H1 (cell line): ENCODE data around the gene PHYHD1. TPM values are rescaled to one million over a fixed set of nuclear protein-coding genes. Genes with fewer than 3 reads are reported as not detected.

ENCODE experiments used
- CTCF ChIA-PET: fragments of 300-600 bp; sonication (Branson Sonifier 250); formaldehyde crosslinking; loops from one replicate; lab custom pipeline; 2021; ENCODE audit not compliant: partially characterized antibody; lab: Charles Lee
- POLR2A ChIA-PET: fragments of 300-600 bp; sonication (Branson Sonifier 250); formaldehyde crosslinking; loops from one replicate; lab custom pipeline; 2021; ENCODE audit warnings: inconsistent platforms; ENCODE audit not compliant: partially characterized antibody; lab: Charles Lee
- DNase-seq, 2 experiments: peaks; one replicate each; pipeline versions ENCODE4 v3.0.0 to v3.0.0-alpha.2; 2010 to 2022; ENCODE audit warnings: low spot score in 2 of 2, low read depth in 1 of 2, mixed read lengths in 1 of 2
- FAIRE-seq: peaks from 2 replicates; lab custom pipeline; 2011; peaks lifted over from hg19 to GRCh38; lab: Jason Lieb, UNC
- H2AFZ ChIP-seq: 2 replicates; pipeline ENCODE4 v1.8.1; 2012; ENCODE audit warnings: low read length, inconsistent platforms
- H2AK5ac ChIP-seq: 2 replicates; pipeline ENCODE4 v1.6.1; 2013; ENCODE audit warnings: low read depth, low read length
- H2BK120ac ChIP-seq: replicated peaks from 2 replicates; pipeline ENCODE3; 2013; ENCODE audit warnings: low read depth, low read length, inconsistent platforms
- H2BK12ac ChIP-seq: 2 replicates; pipeline ENCODE4 v1.6.1; 2013; ENCODE audit warnings: low read depth, low read length
- H2BK15ac ChIP-seq: 2 replicates; pipeline ENCODE4 v1.6.1; 2013; ENCODE audit warnings: low read length
- H2BK20ac ChIP-seq: 2 replicates; pipeline ENCODE4 v1.6.1; 2013; ENCODE audit warnings: low read length
- H2BK5ac ChIP-seq: 2 replicates; pipeline ENCODE4 v1.6.1; 2013; ENCODE audit warnings: low read depth, low read length
- H3K14ac ChIP-seq: 2 replicates; pipeline ENCODE4 v1.6.1; 2013; ENCODE audit warnings: inconsistent platforms; ENCODE audit not compliant: insufficient read length
- H3K18ac ChIP-seq: 2 replicates; pipeline ENCODE4 v1.6.1; 2013; ENCODE audit warnings: low read length; ENCODE audit errors: extremely low read depth
- H3K23ac ChIP-seq: 2 replicates; pipeline ENCODE4 v1.6.1; 2013; ENCODE audit warnings: inconsistent platforms; ENCODE audit not compliant: insufficient read length
- H3K23me2 ChIP-seq: 2 replicates; pipeline ENCODE4 v1.6.1; 2013; ENCODE audit warnings: low read depth, low read length
- H3K27ac ChIP-seq: 2 replicates; pipeline ENCODE4 v1.6.1; 2011; ENCODE audit warnings: low read depth, low read length, inconsistent platforms
- H3K27me3 ChIP-seq, 4 experiments: replicated peaks in 1 of 4; 1 replicate in 1 of 4; 2 replicates in 3 of 4; pipeline versions ENCODE4 v1.6.1 to v1.8.1; 2011 to 2013; ENCODE audit warnings: low read length in 3 of 4, mild to moderate bottlenecking in 3 of 4, inconsistent platforms in 2 of 4, mixed read lengths in 2 of 4, moderate library complexity in 1 of 4; ENCODE audit not compliant: control insufficient read depth in 3 of 4, insufficient read depth in 3 of 4; ENCODE audit errors: extremely low read depth in 1 of 4
- H3K36me3 ChIP-seq, 4 experiments: 2 replicates each; pipeline versions ENCODE4 v1.6.1 to v1.8.1; 2011 to 2013; ENCODE audit warnings: mild to moderate bottlenecking in 4 of 4, low read length in 3 of 4, moderate library complexity in 2 of 4, control low read depth in 1 of 4, inconsistent platforms in 1 of 4; ENCODE audit not compliant: insufficient read depth in 4 of 4, control insufficient read depth in 2 of 4
- H3K4ac ChIP-seq: replicated peaks from 2 replicates; pipeline ENCODE3; 2013; ENCODE audit warnings: low read length, low read depth, mixed read lengths, inconsistent platforms; ENCODE audit not compliant: insufficient read length
- H3K4me1 ChIP-seq, 4 experiments: replicated peaks in 1 of 4; 1 replicate in 1 of 4; 2 replicates in 3 of 4; pipeline versions ENCODE4 v1.6.1 to v1.8.1; 2011 to 2013; ENCODE audit warnings: low read length in 3 of 4, inconsistent platforms in 2 of 4, mixed read lengths in 1 of 4; ENCODE audit not compliant: insufficient read depth in 4 of 4, control insufficient read depth in 3 of 4
- H3K4me2 ChIP-seq, 2 experiments: 2 replicates each; pipeline versions ENCODE4 v1.6.1 to v1.8.1; 2011 to 2013; ENCODE audit warnings: low read depth in 2 of 2, low read length in 2 of 2, control low read depth in 1 of 2, inconsistent platforms in 1 of 2, mild to moderate bottlenecking in 1 of 2; ENCODE audit not compliant: insufficient read depth in 1 of 2
- H3K4me3 ChIP-seq, 4 experiments: fragments of 200-600, 300-600 bp in 1 of 4; sonication (generic), shearing (Covaris generic), sonication (Bioruptor Twin) in 1 of 4; 2 replicates each; pipeline versions ENCODE4 v1.5.1 to v1.8.1; 2011 to 2016; ENCODE audit warnings: low read length in 4 of 4, low read depth in 3 of 4, control low read depth in 2 of 4, inconsistent platforms in 2 of 4, mild to moderate bottlenecking in 2 of 4, mixed read lengths in 1 of 4, moderate library complexity in 1 of 4; ENCODE audit not compliant: insufficient read depth in 2 of 4; ENCODE audit errors: extremely low read depth in 1 of 4
- H3K56ac ChIP-seq: replicated peaks from 2 replicates; pipeline ENCODE3; 2013; ENCODE audit warnings: low read depth, mild to moderate bottlenecking, mixed read lengths, low read length, inconsistent platforms; ENCODE audit not compliant: insufficient read length
- H3K79me1 ChIP-seq: 2 replicates; pipeline ENCODE4 v1.6.1; 2013; ENCODE audit warnings: low read depth, low read length, control low read depth
- H3K79me2 ChIP-seq, 2 experiments: 2 replicates each; pipeline versions ENCODE4 v1.6.1 to v1.8.1; 2012 to 2013; ENCODE audit warnings: low read length in 2 of 2, mild to moderate bottlenecking in 2 of 2, inconsistent platforms in 1 of 2; ENCODE audit not compliant: insufficient read depth in 2 of 2, control insufficient read depth in 1 of 2
- H3K9ac ChIP-seq, 4 experiments: replicated peaks in 1 of 4; 1 replicate in 1 of 4; 2 replicates in 3 of 4; pipeline versions ENCODE4 v1.6.1 to v1.8.1; 2011 to 2013; ENCODE audit warnings: low read depth in 3 of 4, low read length in 3 of 4, control low read depth in 2 of 4, mild to moderate bottlenecking in 2 of 4, moderate library complexity in 2 of 4, inconsistent platforms in 1 of 4; ENCODE audit errors: extremely low read depth in 1 of 4
- H3K9me3 ChIP-seq, 2 experiments: 2 replicates each; pipeline versions ENCODE4 v1.6.1 to v1.8.1; 2012 to 2013; ENCODE audit warnings: mild to moderate bottlenecking in 2 of 2, moderate library complexity in 2 of 2, control low read depth in 1 of 2, inconsistent platforms in 1 of 2, low read depth in 1 of 2, low read length in 1 of 2, mixed read lengths in 1 of 2; ENCODE audit not compliant: insufficient read depth in 2 of 2
- H4K20me1 ChIP-seq, 2 experiments: replicated peaks in 1 of 2; 2 replicates each; pipeline versions ENCODE3 to v1.8.1; 2011 to 2013; ENCODE audit warnings: inconsistent platforms in 2 of 2, low read length in 2 of 2, mild to moderate bottlenecking in 1 of 2; ENCODE audit not compliant: insufficient read depth in 2 of 2, control insufficient read depth in 1 of 2
- H4K5ac ChIP-seq: 2 replicates; pipeline ENCODE4 v1.6.1; 2013; ENCODE audit warnings: low read length, low read depth, mixed read lengths, inconsistent platforms; ENCODE audit not compliant: insufficient read length
- H4K8ac ChIP-seq: 2 replicates; pipeline ENCODE4 v1.8.0; 2013; ENCODE audit warnings: mild to moderate bottlenecking, moderate library complexity, low read length, inconsistent platforms; ENCODE audit not compliant: insufficient read depth; ENCODE audit errors: extremely low read depth
- H4K91ac ChIP-seq: replicated peaks from 2 replicates; pipeline ENCODE3; 2013; ENCODE audit warnings: low read length, mixed read lengths, inconsistent platforms; ENCODE audit not compliant: insufficient read length
- CBX5 ChIP-seq: fragments of 300-800, 300-1000 bp; sonication (generic); IDR thresholded peaks from 2 replicates; pipeline ENCODE4 v1.7.1; 2016; ENCODE audit warnings: antibody characterized with exemption, low read length, low read depth
- CBX8 ChIP-seq: fragments of 300-800, 300-1000 bp; sonication (generic); IDR thresholded peaks from 2 replicates; pipeline ENCODE4 v1.7.1; 2016; ENCODE audit warnings: low read depth, low read length, borderline replicate concordance
- EP300 ChIP-seq, 2 experiments: IDR thresholded peaks; 1 replicate in 1 of 2; 2 replicates in 1 of 2; pipeline ENCODE4 v1.6.1; 2011 to 2012; ENCODE audit warnings: low read depth in 2 of 2, low read length in 2 of 2, mild to moderate bottlenecking in 2 of 2, borderline replicate concordance in 1 of 2, inconsistent platforms in 1 of 2, moderate library complexity in 1 of 2
- POLR2AphosphoS5 ChIP-seq: IDR thresholded peaks from 2 replicates; pipeline ENCODE4 v1.6.1; 2011; ENCODE audit warnings: low read depth, low read length
- RXRA ChIP-seq: IDR thresholded peaks from 2 replicates; pipeline ENCODE4 v1.6.1; 2011; ENCODE audit warnings: low read depth, mild to moderate bottlenecking, low read length, moderate library complexity; ENCODE audit not compliant: insufficient read depth
- SRF ChIP-seq: IDR thresholded peaks from 2 replicates; pipeline ENCODE4 v1.6.1; 2011; ENCODE audit warnings: mild to moderate bottlenecking, low read depth, low read length, moderate library complexity
- WGBS, 2 experiments: shearing (Covaris generic) in 1 of 2; methylation state at CpG; one replicate each; pipeline versions ENCODE4 v1.1.6 to v1.1.7; 2013 to 2015; ENCODE audit warnings: low lambda C conversion rate in 2 of 2, mixed read lengths in 2 of 2, inconsistent platforms in 1 of 2, low coverage in 1 of 2, missing lambda C conversion rate in 1 of 2; ENCODE audit not compliant: insufficient replicate concordance in 2 of 2, insufficient coverage in 1 of 2, insufficient read length in 1 of 2; ENCODE audit errors: extremely low coverage in 1 of 2, missing lambda C conversion rate in 1 of 2; 5-methylcytosine and 5-hydroxymethylcytosine counted together
- polyA plus RNA-seq, 7 experiments: library from polyadenylated mRNA; depleted of rRNA in 3 of 7; stranded (reverse) in 5 of 7; unstranded in 2 of 7; fragments of >200 nt in 5 of 7; fragments of 200-250 nt in 2 of 7; gene quantifications; 1 replicate in 5 of 7; 2 replicates in 1 of 7; 4 replicates in 1 of 7; pipeline versions ENCODE4 v1.2.1 to v1.2.3, GENCODE V29; 2011 to 2013; ENCODE audit warnings: missing spikeins in 2 of 7, mixed read lengths in 2 of 7
- total RNA-seq: library from RNA; stranded (reverse); fragmentation: NEBNext Ultra II Directional; extraction: Animal tissue kit (Norgen Biotek cat#: 25700); gene quantifications from 2 replicates; pipeline ENCODE4 v1.2.1, GENCODE V29; 2021

The PHYHD1 gene
- total and polyA plus RNA-seq, 2 of the 8 experiments (the other 6 are each of a cell fraction or from before 2014, with no cell fraction given), result 14.1 to 25.6 TPM

DNA sequence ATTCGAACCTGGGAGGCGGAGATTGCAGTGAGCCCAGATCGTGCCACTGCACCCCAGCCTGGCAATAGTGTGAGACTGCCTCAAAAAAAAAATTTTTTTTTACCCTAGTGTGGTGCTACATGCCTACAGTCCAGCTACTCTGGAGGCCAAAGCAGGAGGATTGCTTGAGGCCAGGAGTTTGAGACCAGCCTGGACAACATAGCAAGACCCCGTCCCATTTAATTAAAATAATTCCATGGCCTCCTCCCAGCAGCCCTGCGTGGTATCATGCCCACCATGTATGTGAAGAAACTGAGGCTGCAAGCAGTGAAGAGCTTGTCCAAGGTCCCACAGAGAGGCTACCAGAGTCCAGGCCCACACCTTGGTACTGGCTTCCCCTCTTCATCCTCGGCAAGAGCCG, 19.4 kb upstream of the PHYHD1 start:
- no peaks in the 10 kb centered on the region for H3K23me2 ChIP-seq

More for the DNA sequence above, 19.4 kb upstream of the PHYHD1 start:
- Histone ChIP-seq H3K18ac (no peak overlapping the region), H4K5ac (no peak overlapping the region), H3K27ac (no peak overlapping the region), H2BK15ac (no peak overlapping the region), H3K4me2 (no peak overlapping the region), H3K4ac (no peak overlapping the region), H3K14ac (no peak overlapping the region), H3K23ac (no peak overlapping the region), H3K4me1 (peaks cover 0 to 4% (median 0%) of the 10 kb centered on the region in 4 experiments; a peak in 1 of 7 replicates), H3K79me1 (peaks cover 13% of the 10 kb centered on the region), H2BK120ac (no peak overlapping the region), H4K8ac (no peak overlapping the region), H3K4me3 (no peak overlapping the region), H3K9ac (no peak overlapping the region), H2BK20ac (no peak overlapping the region), H4K20me1 (peaks cover 7 to 12% of the 10 kb centered on the region in 2 experiments), H3K27me3 (no peaks in the 10 kb centered on the region), H3K9me3 (no peaks in the 10 kb centered on the region), H2AK5ac (no peak overlapping the region), H2BK12ac (no peak overlapping the region), H2AFZ (no peak overlapping the region), H3K36me3 (peaks cover 0 to 13% (median 2%) of the 10 kb centered on the region in 4 experiments; a peak in 4 of 8 replicates), H4K91ac (no peak overlapping the region), H2BK5ac (no peak overlapping the region), H3K56ac (no peak overlapping the region), H3K79me2 (peaks cover 3 to 65% of the 10 kb centered on the region in 2 experiments; a peak in 3 of 4 replicates)
- TF ChIP-seq CBX5, result no peak
- no peak for TF ChIP-seq POLR2AphosphoS5
- no peak for TF ChIP-seq EP300 (IDR thresholded peaks at IDR 0.05; ENCODE audit: borderline replicate concordance in 1 of 2, low read depth in 2 of 2, low read length in 2 of 2)
- TF ChIP-seq SRF, result no peak
- no peak for TF ChIP-seq RXRA
- TF ChIP-seq CBX8, result no peak
- ChIA-PET CTCF (interaction anchor here (0.6 to 1.0 kb wide), 2 partner anchors 24 to 100 kb away, joined by 3 to 4 read pairs; no protein-coding TSS in a partner anchor), POLR2A (interaction anchor here (0.7 to 1.6 kb wide), 5 partner anchors 13 to 57 kb away, joined by 3 to 4 read pairs (median 3); no protein-coding TSS in a partner anchor)
- DNase-seq (no peak), FAIRE-seq (no peak)
- WGBS, 2 experiments, result 94% methylated on average over 7 of the region's 7 CpGs; no CpG with 5 or more reads in 1 of the 2 experiments
